Measurements from ENCODE around the gene MGMT.

MGMT gene

DNA sequence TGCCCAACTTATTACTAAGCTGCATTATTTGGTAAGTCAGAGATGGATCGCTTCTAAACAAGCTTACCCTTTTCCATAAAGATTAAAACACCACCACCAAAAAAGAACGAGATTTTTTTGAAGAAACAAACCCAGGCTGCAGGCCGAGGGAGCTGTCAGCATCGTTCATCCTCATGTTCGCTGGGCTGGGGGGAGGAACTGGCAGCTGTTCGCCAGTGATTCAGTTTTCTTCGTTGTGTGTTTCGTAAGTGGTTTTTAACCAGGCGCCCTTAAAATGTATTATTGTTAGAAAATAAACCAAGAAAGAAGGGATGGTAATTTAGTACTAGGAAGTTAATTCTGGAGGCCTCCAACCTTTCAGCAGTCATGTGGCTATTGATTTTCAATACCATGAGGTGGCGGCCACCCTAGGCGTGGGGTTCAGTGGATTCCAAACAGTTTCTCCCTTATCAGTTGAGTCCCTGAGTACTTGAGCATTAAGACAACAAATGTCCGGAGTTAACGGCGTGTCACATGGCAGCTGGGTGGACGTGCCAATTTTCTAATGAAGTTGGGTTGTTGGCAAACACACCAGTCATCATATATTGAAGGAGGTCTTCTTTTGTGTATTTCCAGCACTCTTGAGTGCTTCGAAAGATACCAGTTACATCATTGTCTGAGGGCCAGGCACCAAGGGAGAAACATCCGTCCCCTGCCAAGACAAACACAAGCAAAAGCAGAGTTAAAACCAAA lies 323.8 kb downstream of the MGMT start:
- TF ChIP-seq, protein P1, sequence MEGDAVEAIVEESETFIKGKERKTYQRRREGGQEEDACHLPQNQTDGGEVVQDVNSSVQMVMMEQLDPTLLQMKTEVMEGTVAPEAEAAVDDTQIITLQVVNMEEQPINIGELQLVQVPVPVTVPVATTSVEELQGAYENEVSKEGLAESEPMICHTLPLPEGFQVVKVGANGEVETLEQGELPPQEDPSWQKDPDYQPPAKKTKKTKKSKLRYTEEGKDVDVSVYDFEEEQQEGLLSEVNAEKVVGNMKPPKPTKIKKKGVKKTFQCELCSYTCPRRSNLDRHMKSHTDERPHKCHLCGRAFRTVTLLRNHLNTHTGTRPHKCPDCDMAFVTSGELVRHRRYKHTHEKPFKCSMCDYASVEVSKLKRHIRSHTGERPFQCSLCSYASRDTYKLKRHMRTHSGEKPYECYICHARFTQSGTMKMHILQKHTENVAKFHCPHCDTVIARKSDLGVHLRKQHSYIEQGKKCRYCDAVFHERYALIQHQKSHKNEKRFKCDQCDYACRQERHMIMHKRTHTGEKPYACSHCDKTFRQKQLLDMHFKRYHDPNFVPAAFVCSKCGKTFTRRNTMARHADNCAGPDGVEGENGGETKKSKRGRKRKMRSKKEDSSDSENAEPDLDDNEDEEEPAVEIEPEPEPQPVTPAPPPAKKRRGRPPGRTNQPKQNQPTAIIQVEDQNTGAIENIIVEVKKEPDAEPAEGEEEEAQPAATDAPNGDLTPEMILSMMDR (IDR thresholded peaks at IDR 0.05; ENCODE audit: low read length) = no peak
- TF ChIP-seq EZH2phosphoT487 (IDR thresholded peaks at IDR 0.05; ENCODE audit: low read length) (no peak), EZH2 (optimal IDR thresholded peaks at IDR 0.05; ENCODE audit: low read depth, low read length) (no peak)
- no peaks in the 10 kb centered on the region for H3K79me2 ChIP-seq (ENCODE audit: low read length)
- H2AFZ ChIP-seq (ENCODE audit: low read length) = no peak overlapping the region
- no peak overlapping the region for H3K27ac ChIP-seq (ENCODE audit: low read length)
- H3K4me2 ChIP-seq (ENCODE audit: low read depth, low read length) = no peak overlapping the region
- H3K4me1 ChIP-seq (ENCODE audit: low read length) = no peaks in the 10 kb centered on the region
- H4K20me1 ChIP-seq (ENCODE audit: insufficient read depth, low read length) = no peaks in the 10 kb centered on the region
- no peaks in the 10 kb centered on the region for H3F3A ChIP-seq (ENCODE audit: insufficient read depth, low read length)
- no peak overlapping the region for H3K9ac ChIP-seq (ENCODE audit: low read length)
- H3K27me3 ChIP-seq (replicated peaks; ENCODE audit: insufficient read depth, low read length) = no peaks in the 10 kb centered on the region
- H3K9me2 ChIP-seq (replicated peaks; ENCODE audit: insufficient read depth, low read length) = no peaks in the 10 kb centered on the region
- H3K36me3 ChIP-seq (replicated peaks; ENCODE audit: insufficient read depth, low read length) = no peaks in the 10 kb centered on the region
- no peak for DNase-seq
- H3K9me3 ChIP-seq (replicated peaks; ENCODE audit: insufficient read depth, low read length) = no peaks in the 10 kb centered on the region
- H3K4me3 ChIP-seq (ENCODE audit: low read length) = no peak overlapping the region

DNA sequence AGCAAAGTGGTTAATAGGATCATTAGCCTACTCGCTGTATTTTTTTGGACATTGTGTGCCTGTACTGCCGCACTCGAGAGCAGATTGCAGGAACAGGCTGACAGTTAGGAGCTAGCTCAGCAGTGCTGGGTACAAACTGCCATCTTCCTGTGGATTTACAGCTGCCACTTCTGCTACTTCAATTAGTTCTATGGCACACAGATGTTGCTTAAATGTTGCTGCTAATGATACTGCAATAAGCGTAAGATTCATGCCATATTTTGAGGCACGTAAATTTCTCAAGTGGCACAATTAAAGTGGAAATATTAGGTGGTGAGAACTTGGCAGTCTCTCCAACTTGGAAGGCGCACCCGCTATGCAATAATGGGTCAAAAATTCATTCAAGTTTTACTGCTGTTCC lies 325.1 kb downstream of the MGMT start:
- Histone ChIP-seq H2AFZ (ENCODE audit: low read length) (no peak overlapping the region), H3F3A (ENCODE audit: insufficient read depth, low read length) (no peaks in the 10 kb centered on the region), H3K9me3 (replicated peaks; ENCODE audit: insufficient read depth, low read length) (no peaks in the 10 kb centered on the region), H3K9me2 (replicated peaks; ENCODE audit: insufficient read depth, low read length) (no peaks in the 10 kb centered on the region), H3K79me2 (ENCODE audit: low read length) (no peaks in the 10 kb centered on the region), H3K4me3 (ENCODE audit: low read length) (no peak overlapping the region), H3K9ac (ENCODE audit: low read length) (no peak overlapping the region), H3K27ac (ENCODE audit: low read length) (no peak overlapping the region), H3K4me1 (ENCODE audit: low read length) (no peaks in the 10 kb centered on the region), H3K36me3 (replicated peaks; ENCODE audit: insufficient read depth, low read length) (no peaks in the 10 kb centered on the region), H3K4me2 (ENCODE audit: low read depth, low read length) (no peak overlapping the region), H3K27me3 (replicated peaks; ENCODE audit: insufficient read depth, low read length) (no peaks in the 10 kb centered on the region), H4K20me1 (ENCODE audit: insufficient read depth, low read length) (no peaks in the 10 kb centered on the region)
- DNase-seq = no peak
- TF ChIP-seq EZH2phosphoT487 (IDR thresholded peaks at IDR 0.05; ENCODE audit: low read length) = no peak
- TF ChIP-seq, protein P1 (IDR thresholded peaks at IDR 0.05; ENCODE audit: low read length) = no peak
- no peak for TF ChIP-seq EZH2 (optimal IDR thresholded peaks at IDR 0.05; ENCODE audit: low read depth, low read length)

DNA sequence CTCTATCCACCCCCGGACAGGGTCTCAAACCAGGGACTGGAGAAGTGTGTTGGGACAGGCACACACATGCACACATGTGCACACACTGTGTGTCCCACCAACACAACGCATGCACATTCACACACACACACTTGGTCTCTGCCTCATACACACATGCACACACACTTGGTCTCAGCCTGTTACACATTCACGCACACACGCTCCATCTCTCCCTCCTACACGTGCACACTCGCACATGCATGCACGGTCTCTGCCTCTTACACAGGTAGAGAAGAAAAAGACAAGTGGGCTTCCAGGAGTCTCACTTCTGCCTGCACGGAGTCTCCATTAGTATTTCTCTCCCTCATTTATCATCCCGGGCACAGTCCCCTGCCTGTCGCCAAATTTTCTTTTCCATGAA lies 325.8 kb downstream of the MGMT start:
- Histone ChIP-seq H3K36me3 (replicated peaks; ENCODE audit: insufficient read depth, low read length) (no peaks in the 10 kb centered on the region), H3K27me3 (replicated peaks; ENCODE audit: insufficient read depth, low read length) (no peaks in the 10 kb centered on the region), H3K9me2 (replicated peaks; ENCODE audit: insufficient read depth, low read length) (no peaks in the 10 kb centered on the region), H4K20me1 (ENCODE audit: insufficient read depth, low read length) (no peaks in the 10 kb centered on the region), H3K4me3 (ENCODE audit: low read length) (no peak overlapping the region), H3K79me2 (ENCODE audit: low read length) (no peaks in the 10 kb centered on the region), H3K4me1 (ENCODE audit: low read length) (no peaks in the 10 kb centered on the region), H3K27ac (ENCODE audit: low read length) (no peak overlapping the region), H2AFZ (ENCODE audit: low read length) (no peak overlapping the region), H3K9ac (ENCODE audit: low read length) (no peak overlapping the region), H3F3A (ENCODE audit: insufficient read depth, low read length) (no peaks in the 10 kb centered on the region), H3K9me3 (replicated peaks; ENCODE audit: insufficient read depth, low read length) (no peaks in the 10 kb centered on the region), H3K4me2 (ENCODE audit: low read depth, low read length) (no peak overlapping the region)
- TF ChIP-seq EZH2 (optimal IDR thresholded peaks at IDR 0.05; ENCODE audit: low read depth, low read length) (no peak), EZH2phosphoT487 (IDR thresholded peaks at IDR 0.05; ENCODE audit: low read length) (no peak)
- TF ChIP-seq, protein P1 (IDR thresholded peaks at IDR 0.05; ENCODE audit: low read length) = no peak
- no peak for DNase-seq
